ENCODE measurements around the gene TAPT1.

TAPT1 gene

GRCh38 chr4:16213121-16213520 lies 13.2 kb downstream of the TAPT1 start:
- TF ChIP-seq FOXP2 (optimal IDR thresholded peaks at IDR 0.05; ENCODE audit: borderline replicate concordance, extremely low read depth, extremely low read length, insufficient read depth) (no peak), TAF1 (IDR thresholded peaks at IDR 0.05; ENCODE audit: borderline replicate concordance, insufficient read depth, low read length) (no peak), SIN3A (IDR thresholded peaks at IDR 0.05; ENCODE audit: borderline replicate concordance, insufficient read depth, low read length) (no peak), REST (IDR thresholded peaks at IDR 0.05; ENCODE audit: insufficient read depth in 1 of 2, low read depth in 2 of 2, low read length in 2 of 2) (no peak), POLR2AphosphoS5 (IDR thresholded peaks at IDR 0.05; ENCODE audit: low read depth, low read length) (no peak)

- TF ChIP-seq TAF1 (IDR thresholded peaks at IDR 0.05; ENCODE audit: borderline replicate concordance, insufficient read depth, low read length) (no peak), SIN3A (IDR thresholded peaks at IDR 0.05; ENCODE audit: borderline replicate concordance, insufficient read depth, low read length) (no peak), POLR2AphosphoS5 (IDR thresholded peaks at IDR 0.05; ENCODE audit: low read depth, low read length) (no peak), REST (IDR thresholded peaks at IDR 0.05; ENCODE audit: insufficient read depth in 1 of 2, low read depth in 2 of 2, low read length in 2 of 2) (no peak), FOXP2 (optimal IDR thresholded peaks at IDR 0.05; ENCODE audit: borderline replicate concordance, extremely low read depth, extremely low read length, insufficient read depth) (no peak)
Observed at GRCh38 chr4:16212138-16212782, 14.0 kb downstream of the TAPT1 start.

DNA sequence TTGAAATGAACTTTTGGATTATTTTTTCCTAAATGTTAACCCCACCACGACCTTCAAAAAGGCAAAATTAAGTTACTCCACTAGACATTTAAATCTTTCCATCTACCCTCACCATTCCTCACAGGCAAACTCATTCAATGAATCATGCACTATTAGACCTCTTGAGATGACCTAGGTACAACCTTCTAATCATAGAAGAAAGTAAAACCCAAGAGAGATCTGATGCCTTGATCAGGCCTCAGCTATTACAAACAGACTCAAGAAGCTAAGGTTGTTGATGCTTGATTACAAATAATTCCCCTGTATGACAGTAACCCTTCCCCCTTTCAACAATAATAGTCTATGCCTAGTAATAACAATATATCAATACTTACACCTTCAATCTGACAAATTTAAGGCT lies 18.9 kb downstream of the TAPT1 start:
- TF ChIP-seq REST (IDR thresholded peaks at IDR 0.05; ENCODE audit: insufficient read depth in 1 of 2, low read depth in 2 of 2, low read length in 2 of 2) (no peak), FOXP2 (optimal IDR thresholded peaks at IDR 0.05; ENCODE audit: borderline replicate concordance, extremely low read depth, extremely low read length, insufficient read depth) (no peak), SIN3A (IDR thresholded peaks at IDR 0.05; ENCODE audit: borderline replicate concordance, insufficient read depth, low read length) (no peak), TAF1 (IDR thresholded peaks at IDR 0.05; ENCODE audit: borderline replicate concordance, insufficient read depth, low read length) (no peak), POLR2AphosphoS5 (IDR thresholded peaks at IDR 0.05; ENCODE audit: low read depth, low read length) (no peak)

DNA sequence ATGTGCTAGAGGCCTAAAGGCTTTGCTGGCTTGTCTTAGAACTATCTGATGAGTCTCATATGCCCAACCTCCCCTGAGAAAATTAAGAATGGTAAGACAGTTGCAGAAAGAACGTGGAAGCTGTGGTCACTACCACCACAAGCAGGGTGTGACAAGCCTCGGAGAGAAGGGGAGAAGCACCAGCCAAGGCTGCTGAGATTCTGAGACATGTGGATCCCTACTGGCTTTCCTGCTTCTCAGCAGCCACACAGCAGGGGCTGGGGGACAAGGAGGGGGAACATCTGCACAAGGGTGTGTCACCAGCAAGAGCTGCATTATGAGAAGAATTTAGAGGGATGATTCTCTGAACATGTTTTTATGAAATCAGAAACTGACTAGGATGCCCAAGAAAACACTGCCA lies 19.4 kb downstream of the TAPT1 start:
- TF ChIP-seq POLR2AphosphoS5 (IDR thresholded peaks at IDR 0.05; ENCODE audit: low read depth, low read length) = no peak
- TF ChIP-seq FOXP2 (optimal IDR thresholded peaks at IDR 0.05; ENCODE audit: borderline replicate concordance, extremely low read depth, extremely low read length, insufficient read depth) = no peak

- no peak for TF ChIP-seq POLR2AphosphoS5 (IDR thresholded peaks at IDR 0.05; ENCODE audit: low read depth, low read length)
- TF ChIP-seq SIN3A (IDR thresholded peaks at IDR 0.05; ENCODE audit: borderline replicate concordance, insufficient read depth, low read length) = no peak
- TF ChIP-seq TAF1 (IDR thresholded peaks at IDR 0.05; ENCODE audit: borderline replicate concordance, insufficient read depth, low read length) = no peak
- TF ChIP-seq FOXP2 (optimal IDR thresholded peaks at IDR 0.05; ENCODE audit: borderline replicate concordance, extremely low read depth, extremely low read length, insufficient read depth) = no peak
- TF ChIP-seq REST (IDR thresholded peaks at IDR 0.05; ENCODE audit: insufficient read depth in 1 of 2, low read depth in 2 of 2, low read length in 2 of 2) = no peak
Observed at GRCh38 chr4:16206301-16206700, 20.0 kb downstream of the TAPT1 start.

Data from PFSK-1 (cell line).